ENCODE measurements around the gene KCNT2. TPM values are rescaled to one million over a fixed set of nuclear protein-coding genes. Genes with fewer than 3 reads are reported as not detected.

KCNT2 gene
- total and polyA plus RNA-seq, 9 donors: 5.3 to 34.9 (median 14.1) TPM

DNA sequence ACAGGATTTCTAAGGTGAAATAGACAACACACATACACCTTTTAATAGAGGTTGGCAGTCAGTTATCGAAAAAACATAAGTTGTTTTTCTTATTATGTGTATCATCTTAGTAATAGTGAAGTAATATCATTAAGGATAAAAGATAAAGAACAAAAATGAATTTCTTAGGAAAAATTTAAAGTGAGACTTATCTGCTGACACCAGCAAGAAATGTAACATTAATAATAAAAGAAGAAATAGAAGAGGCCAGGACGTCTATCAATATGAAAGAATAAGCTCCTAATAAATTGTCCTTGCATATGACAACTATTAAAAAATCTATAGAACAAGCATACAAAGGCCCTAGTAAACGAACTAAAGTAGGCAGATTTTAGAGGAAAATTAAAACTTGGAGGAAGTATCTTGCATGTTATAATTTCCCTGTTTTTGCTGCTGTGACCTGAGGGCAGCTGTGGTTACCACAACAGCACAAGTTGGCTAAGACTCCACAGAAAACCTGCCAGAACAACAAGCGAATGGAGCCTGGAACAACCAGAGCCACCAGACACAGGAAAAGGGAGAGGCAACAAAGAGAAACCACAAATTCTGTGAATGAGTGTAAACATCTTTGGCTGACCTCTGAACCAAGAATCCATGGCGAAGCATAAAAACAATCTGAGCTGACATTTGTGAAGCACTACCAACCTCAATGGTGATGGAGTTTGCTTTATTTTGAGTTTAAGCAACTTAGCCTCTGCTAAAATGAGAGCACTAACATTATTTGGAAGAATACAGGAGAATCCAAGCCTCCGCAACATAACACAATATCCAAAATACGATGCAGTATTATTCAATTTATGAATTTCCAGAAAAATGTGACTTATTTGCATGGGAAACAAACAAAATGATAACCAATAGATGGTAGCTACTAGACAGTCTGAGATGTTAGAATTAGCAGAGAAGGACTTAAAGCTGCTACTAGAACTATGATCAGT, 207.5 kb downstream of the KCNT2 start:
- Histone ChIP-seq H3K27me3 (no peaks in the 10 kb centered on the region), H3K9me3 (no peaks in the 10 kb centered on the region), H3K4me1 (ENCODE audit: insufficient read depth) (peaks cover 1% of the 10 kb centered on the region), H3K4me3 (no peak overlapping the region), H3K36me3 (no peaks in the 10 kb centered on the region), H3K27ac (peak overlapping the region in 1 of 2 donors; percentile 63)
- DNase-seq: peak; percentile 68 to 75 (median 73)
- TF ChIP-seq EP300 (IDR thresholded peaks at IDR 0.05): no peak
- no peak for TF ChIP-seq POLR2A (IDR thresholded peaks at IDR 0.05)
- TF ChIP-seq CTCF (IDR thresholded peaks at IDR 0.05): no peak
- 24 to 39% (median 32%) methylated on average over 7 of the region's 7 CpGs for WGBS, 3 donors
- intact Hi-C loops (cut with DNase I): no loop called here

- intact Hi-C loops (cut with DNase I): no loop called here
- WGBS, 3 donors: 95 to 99% (median 96%) methylated on average over 2 of the region's 2 CpGs
- no peak overlapping the region for H3K27ac ChIP-seq
- no peaks in the 10 kb centered on the region for H3K9me3 ChIP-seq
- H3K4me3 ChIP-seq: no peak overlapping the region
- TF ChIP-seq CTCF (IDR thresholded peaks at IDR 0.05): no peak
- H3K27me3 ChIP-seq: no peaks in the 10 kb centered on the region
- no peaks in the 10 kb centered on the region for H3K36me3 ChIP-seq
- peaks cover 1% of the 10 kb centered on the region for H3K4me1 ChIP-seq (ENCODE audit: insufficient read depth)
- DNase-seq: no peak
Measured at GRCh38 chr1:196399713-196400112, 208.5 kb downstream of the KCNT2 start.

GRCh38 chr1:196393742-196394141, 214.5 kb downstream of the KCNT2 start:
- Histone ChIP-seq H3K4me3 (no peak overlapping the region), H3K36me3 (no peaks in the 10 kb centered on the region), H3K4me1 (ENCODE audit: insufficient read depth) (no peaks in the 10 kb centered on the region), H3K27ac (no peak overlapping the region), H3K9me3 (no peaks in the 10 kb centered on the region), H3K27me3 (no peaks in the 10 kb centered on the region)
- no peak for TF ChIP-seq CTCF (IDR thresholded peaks at IDR 0.05)
- no peak for TF ChIP-seq EP300 (IDR thresholded peaks at IDR 0.05)
- no peak for TF ChIP-seq POLR2A (IDR thresholded peaks at IDR 0.05)
- WGBS, 3 donors: 79 to 84% (median 83%) methylated on average over 4 of the region's 4 CpGs
- intact Hi-C loops (cut with DNase I): no loop called here
- DNase-seq: peak in 3 of 5 donors; percentile 31 to 67 (median 54)

- DNase-seq: no peak
- WGBS, 3 donors: 59 to 64% (median 59%) methylated on average over 2 of the region's 2 CpGs
- TF ChIP-seq CTCF (IDR thresholded peaks at IDR 0.05) (no peak), EP300 (IDR thresholded peaks at IDR 0.05) (no peak), POLR2A (IDR thresholded peaks at IDR 0.05) (no peak)
- no peaks in the 10 kb centered on the region for H3K27me3 ChIP-seq
- H3K36me3 ChIP-seq: no peaks in the 10 kb centered on the region
- H3K9me3 ChIP-seq: no peaks in the 10 kb centered on the region
- no peak overlapping the region for H3K27ac ChIP-seq
- H3K4me3 ChIP-seq: no peak overlapping the region
- intact Hi-C loops (cut with DNase I): no loop called here
- no peaks in the 10 kb centered on the region for H3K4me1 ChIP-seq (ENCODE audit: insufficient read depth)
Measured at GRCh38 chr1:196393282-196393681, 215.0 kb downstream of the KCNT2 start.
